Mucosa of gallbladder (tissue), 1 donor: ENCODE measurements around the gene PREX1. TPM values are rescaled to one million over a fixed set of nuclear protein-coding genes. Genes with fewer than 3 reads are reported as not detected.
A peak's percentile ranks its signal among the peaks of the same experiment; 100 is the strongest.

ENCODE experiments used
- DNase-seq: peaks from one replicate; pipeline ENCODE4 v3.0.0-alpha.2; 2020; ENCODE audit warnings: low spot score
- total RNA-seq: library from RNA; stranded (reverse); gene quantifications from one replicate; pipeline ENCODE4 v1.2.1, GENCODE V29; 2021
- donor health status: DM: no; HTN: no; CAD: no.

Gene PREX1
- total RNA-seq, 1 donor from 2014 or later, result 29.8 TPM

GRCh38 chr20:48683467-48684175 lies 144.2 kb downstream of the PREX1 start:
- DNase-seq, result no peak

DNA sequence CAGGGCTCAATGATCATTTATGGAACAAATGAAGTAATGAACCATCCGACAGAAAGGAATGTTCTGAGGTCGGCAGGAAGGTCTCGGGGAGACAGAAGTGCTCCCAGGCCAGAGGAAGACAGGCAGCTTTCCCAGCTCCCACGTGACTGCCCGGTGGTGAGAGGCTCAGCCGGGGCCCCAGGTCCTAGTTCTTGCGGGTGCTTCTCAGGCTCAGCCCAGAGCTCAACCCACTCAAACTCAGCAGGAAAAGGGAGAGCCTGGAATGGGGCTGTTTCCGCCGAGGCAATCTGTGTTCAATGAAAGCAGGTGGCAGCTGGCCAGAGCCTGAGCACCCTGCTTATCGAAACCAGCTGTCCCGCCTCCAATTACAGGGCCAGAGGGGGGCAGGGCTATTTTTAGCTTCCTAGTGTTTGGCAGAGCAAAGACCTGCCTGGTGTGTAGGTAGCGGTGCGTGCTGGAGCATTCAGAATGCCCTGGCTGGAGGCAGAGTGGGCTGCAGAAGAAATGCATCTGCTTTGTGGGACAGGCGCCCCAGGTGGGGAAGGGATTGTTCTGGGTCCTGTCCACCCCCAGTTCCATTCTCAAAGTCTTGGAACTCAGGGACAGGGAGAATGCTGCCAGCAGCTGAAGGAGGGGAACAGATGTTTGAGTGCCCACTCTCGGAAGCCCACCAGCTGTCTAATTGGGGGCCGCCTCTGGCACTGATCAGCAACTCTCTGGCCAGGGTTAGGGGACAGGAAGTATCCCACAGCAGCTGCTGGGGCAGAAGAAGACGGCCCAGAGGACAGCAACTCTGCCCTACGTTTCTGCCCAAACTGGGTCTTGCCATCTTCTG lies 145.1 kb downstream of the PREX1 start:
- DNase-seq, result peak; percentile 81

- DNase-seq, result no peak
Observed at GRCh38 chr20:48681873-48682426, 145.8 kb downstream of the PREX1 start.

DNA sequence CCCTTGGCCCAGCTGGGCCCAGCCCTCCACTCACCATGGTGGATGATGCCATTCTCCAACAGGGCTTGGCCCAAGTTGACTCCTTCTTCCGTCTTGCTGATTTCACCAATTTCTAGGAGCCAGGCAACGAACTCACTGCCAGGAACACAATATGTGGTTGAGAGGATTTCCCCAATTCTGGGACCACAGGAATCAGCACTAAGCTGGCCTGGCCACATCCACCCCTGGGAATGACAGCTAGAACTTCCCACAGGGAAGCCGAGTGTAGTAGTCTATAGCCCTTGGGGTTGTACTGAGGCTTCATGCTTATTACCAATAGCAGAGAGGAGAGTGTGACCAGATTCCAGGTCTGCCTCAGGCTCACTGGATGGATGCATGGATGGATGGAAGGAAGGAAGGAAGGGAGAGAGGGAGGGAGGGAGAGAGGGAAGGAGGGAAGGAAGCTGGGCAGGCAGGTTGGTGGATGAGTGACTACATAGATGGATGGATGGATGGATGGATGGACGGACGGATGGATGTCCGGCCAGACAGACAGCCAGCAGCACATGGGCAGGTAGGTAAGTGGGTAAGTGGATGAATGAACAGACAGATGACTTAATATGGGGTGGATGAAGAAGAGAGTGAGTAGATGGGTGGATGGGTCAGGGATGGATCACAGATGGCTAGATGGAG lies 146.5 kb downstream of the PREX1 start:
- no peak for DNase-seq

- DNase-seq, result no peak
Observed at GRCh38 chr20:48680650-48681049, 147.1 kb downstream of the PREX1 start.

- DNase-seq, result no peak
Observed at GRCh38 chr20:48679599-48679998, 148.2 kb downstream of the PREX1 start.

DNA sequence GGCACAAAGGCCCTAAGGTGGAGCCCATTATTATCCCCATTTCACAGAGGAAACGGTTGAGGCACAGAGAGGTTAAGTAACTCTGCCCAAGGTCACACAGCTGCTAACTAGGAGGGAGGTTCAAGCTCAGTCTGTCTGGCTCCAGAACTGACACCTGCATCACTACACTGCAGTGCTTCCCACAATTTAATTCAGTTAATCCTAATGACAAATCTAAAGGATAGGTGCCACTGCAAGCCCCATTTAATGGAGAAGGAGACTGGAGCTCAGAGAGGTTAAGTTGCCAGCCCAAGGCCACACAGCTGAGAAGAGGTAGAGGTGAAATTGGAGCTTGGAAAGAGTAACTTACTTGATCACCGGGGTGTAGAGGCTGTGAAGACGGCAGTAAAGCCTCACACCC lies 148.8 kb downstream of the PREX1 start:
- DNase-seq, result no peak

DNA sequence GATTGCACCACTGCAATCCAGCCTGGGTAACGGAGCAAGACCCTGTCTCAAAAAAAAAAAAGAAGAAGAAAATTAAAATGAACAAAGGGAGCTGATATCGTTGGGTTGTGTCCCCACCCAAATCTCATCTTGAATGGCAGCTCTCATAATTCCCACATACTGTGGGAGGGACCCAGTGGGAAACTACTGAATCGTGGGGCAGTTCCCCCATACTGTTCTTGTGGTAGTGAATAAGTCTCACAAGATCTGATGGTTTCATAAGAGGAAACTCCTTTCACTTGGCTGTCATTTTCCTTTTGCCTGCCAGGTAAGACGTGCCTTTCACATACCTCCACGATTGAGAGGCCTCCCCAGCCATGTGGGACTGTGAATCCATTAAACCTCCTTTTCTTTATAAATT lies 149.4 kb downstream of the PREX1 start:
- no peak for DNase-seq

GRCh38 chr20:48676795-48677460 lies 150.9 kb downstream of the PREX1 start:
- no peak for DNase-seq

GRCh38 chr20:48676125-48676524 lies 151.7 kb downstream of the PREX1 start:
- DNase-seq, result no peak

- DNase-seq, result no peak
Observed at GRCh38 chr20:48674461-48674860, 153.3 kb downstream of the PREX1 start.

DNA sequence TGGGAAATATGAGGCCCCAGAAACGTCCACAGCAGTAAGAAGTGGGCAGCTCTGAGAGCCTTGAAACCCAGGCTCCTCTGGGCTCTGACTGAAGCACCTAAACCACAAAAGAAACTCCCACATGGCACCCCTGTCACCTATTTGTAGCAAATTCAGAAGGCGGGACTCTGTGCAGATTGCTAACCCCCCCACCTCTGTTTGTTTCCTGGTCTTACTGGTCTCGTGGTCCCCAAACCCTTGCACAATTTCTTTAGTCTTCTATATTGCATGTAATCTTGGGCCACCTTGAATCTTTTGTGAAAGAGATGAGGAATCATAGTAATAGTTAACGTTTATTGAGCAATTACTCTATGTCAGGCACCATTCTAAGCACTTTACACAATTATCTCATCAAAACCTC lies 154.3 kb downstream of the PREX1 start:
- no peak for DNase-seq

- no peak for DNase-seq
Observed at GRCh38 chr20:48672324-48672723, 155.5 kb downstream of the PREX1 start.

- no peak for DNase-seq
Observed at GRCh38 chr20:48671141-48671540, 156.7 kb downstream of the PREX1 start.

DNA sequence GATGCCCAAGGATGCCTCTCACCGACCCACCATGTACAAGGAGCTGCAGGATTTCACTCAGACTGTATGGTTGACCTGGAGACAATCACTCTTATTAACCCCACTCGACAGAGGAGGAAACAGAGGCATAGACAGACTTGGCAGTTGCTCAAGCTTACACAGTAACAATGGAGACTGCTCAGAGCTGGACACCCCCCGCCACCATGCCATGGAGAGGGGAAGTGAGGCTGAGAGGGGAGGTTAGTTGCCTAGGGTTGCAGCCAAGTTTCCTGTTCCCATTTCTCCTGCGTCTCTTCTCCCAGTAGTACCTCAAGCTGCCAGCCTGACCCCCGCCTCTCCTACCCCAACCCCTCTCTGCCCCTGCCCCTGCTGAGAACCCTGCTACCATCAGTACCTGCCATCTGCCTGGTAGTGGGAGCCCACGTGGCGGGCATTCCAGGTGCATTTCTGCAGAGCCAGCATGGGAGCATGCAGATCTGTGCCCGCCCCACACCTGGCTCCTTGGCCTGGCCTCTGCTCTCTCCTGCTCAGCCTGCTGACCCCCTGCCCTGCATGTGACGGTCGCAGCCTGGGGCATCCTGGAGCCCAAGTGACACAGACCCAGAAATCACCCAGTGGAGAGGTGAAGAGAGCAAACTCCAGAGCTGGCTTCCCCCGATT lies 157.7 kb downstream of the PREX1 start:
- DNase-seq, result no peak

- no peak for DNase-seq
Observed at GRCh38 chr20:48668451-48668946, 159.3 kb downstream of the PREX1 start.

- DNase-seq, result no peak
Observed at GRCh38 chr20:48667889-48668413, 159.8 kb downstream of the PREX1 start.

GRCh38 chr20:48667481-48667880 lies 160.3 kb downstream of the PREX1 start:
- no peak for DNase-seq

- DNase-seq, result no peak
Observed at GRCh38 chr20:48665785-48666184, 162.0 kb downstream of the PREX1 start.

DNA sequence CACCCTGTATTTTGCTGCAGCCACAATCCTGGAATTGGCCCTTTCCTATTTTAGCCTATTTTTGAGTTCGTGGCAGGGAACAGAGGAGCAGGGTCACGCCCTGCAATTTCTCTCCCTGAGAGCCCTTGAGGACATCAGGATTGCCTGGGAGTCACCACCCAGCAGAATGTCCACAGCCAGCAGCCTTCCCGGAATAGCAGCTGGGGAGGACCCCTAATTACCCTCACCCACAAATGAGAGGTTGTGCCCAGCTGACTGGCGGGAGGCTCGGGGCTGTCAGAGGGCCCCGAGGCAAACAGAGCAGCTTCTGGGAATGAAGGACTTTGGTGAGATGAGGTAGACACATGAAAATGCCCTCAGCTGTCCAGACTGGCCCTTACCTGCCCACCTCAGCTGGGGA lies 165.1 kb downstream of the PREX1 start:
- DNase-seq, result no peak
